ENCODE results near the gene FRK.

FRK gene

GRCh38 chr6:116074732-116075390, 14.2 kb upstream of the FRK start:
- Histone ChIP-seq H3K27ac (ENCODE audit: extremely low read depth, low read depth, low read length) (no peak overlapping the region), H3K36me3 (ENCODE audit: control insufficient read depth in 2 of 2, insufficient read depth in 1 of 2, low read length in 2 of 2) (no peaks in the 10 kb centered on the region), H3K4me3 (ENCODE audit: low read depth, low read length) (no peak overlapping the region), H3K9me3 (ENCODE audit: control insufficient read depth, insufficient read depth, low read depth, low read length) (no peaks in the 10 kb centered on the region), H3K4me1 (ENCODE audit: control insufficient read depth, insufficient read depth, low read length) (peaks cover 7% of the 10 kb centered on the region; the same call in 1 of the 2 replicates)
- POLR2A ChIA-PET, result interaction anchor here (1.4 kb wide), 1 partner anchor 26 kb away, joined by 9 read pairs; the partner anchor contains the start of gene NT5DC1
- CTCF ChIA-PET, result interaction anchor here (0.7 to 0.8 kb wide), 2 partner anchors 63 to 142 kb away, joined by 3 to 6 read pairs; no protein-coding TSS in a partner anchor
- TF ChIP-seq ZNF48 (tag by site-specific recombination; IDR thresholded peaks at IDR 0.05) (no peak), ZNF214 (tag by site-specific recombination; IDR thresholded peaks at IDR 0.05; ENCODE audit: borderline replicate concordance) (no peak), ZNF239 (tag by site-specific recombination; IDR thresholded peaks at IDR 0.05) (no peak), ZNF280C (tag by site-specific recombination; IDR thresholded peaks at IDR 0.05) (no peak), ZBTB26 (tag by site-specific recombination; optimal IDR thresholded peaks at IDR 0.05) (no peak), ZNF114 (tag by site-specific recombination; IDR thresholded peaks at IDR 0.05) (no peak), ZNF707 (tag by site-specific recombination; IDR thresholded peaks at IDR 0.05) (no peak), ZNF626 (tag by site-specific recombination; IDR thresholded peaks at IDR 0.05) (no peak), GFI1B (tag by site-specific recombination; IDR thresholded peaks at IDR 0.05) (no peak), ZNF404 (tag by site-specific recombination; IDR thresholded peaks at IDR 0.05) (no peak), PRDM2 (tag by site-specific recombination; IDR thresholded peaks at IDR 0.05; ENCODE audit: borderline replicate concordance) (no peak), ZSCAN5A (tag by site-specific recombination; IDR thresholded peaks at IDR 0.05) (no peak), HIC1 (tag by site-specific recombination; IDR thresholded peaks at IDR 0.05) (no peak), ZNF555 (tag by site-specific recombination; conservative IDR thresholded peaks at IDR 0.05) (no peak), ZNF155 (tag by site-specific recombination; IDR thresholded peaks at IDR 0.05) (no peak), ZNF580 (tag by site-specific recombination; IDR thresholded peaks at IDR 0.05) (no peak), PRDM6 (tag by site-specific recombination; IDR thresholded peaks at IDR 0.05) (no peak), ZNF175 (tag by site-specific recombination; IDR thresholded peaks at IDR 0.05) (no peak), ZNF670 (tag by site-specific recombination; IDR thresholded peaks at IDR 0.05; ENCODE audit: low read depth) (no peak), ZNF623 (tag by site-specific recombination; IDR thresholded peaks at IDR 0.05) (no peak)

Measured in HEK293 (cell line).